Keratinocyte (primary cell): Measurements from ENCODE around the gene TACC2. TPM values are rescaled to one million over a fixed set of nuclear protein-coding genes. Genes with fewer than 3 reads are reported as not detected.

Experiments used
- DNase-seq: peaks from one replicate; pipeline ENCODE4 v3.0.0-alpha.2; 2011; ENCODE audit warnings: low read depth, missing footprints, low spot score
- FAIRE-seq: peaks from 2 replicates; lab custom pipeline; 2011; peaks lifted over from hg19 to GRCh38; lab: Jason Lieb, UNC
- H2AFZ ChIP-seq: 2 replicates; pipeline ENCODE4 v1.6.0; 2012; ENCODE audit warnings: low read length, control low read depth, inconsistent platforms; ENCODE audit not compliant: control insufficient read depth
- H3K27ac ChIP-seq: 2 replicates; pipeline ENCODE4 v1.5.1; 2011; ENCODE audit warnings: low read length; ENCODE audit not compliant: control insufficient read depth, insufficient read depth
- H3K27me3 ChIP-seq: 3 replicates; pipeline ENCODE4 v1.6.0; 2011; ENCODE audit warnings: low read length; ENCODE audit not compliant: control insufficient read depth, insufficient read depth; ENCODE audit errors: extremely low read depth
- H3K36me3 ChIP-seq, 2 experiments: 2 replicates in 1 of 2; 3 replicates in 1 of 2; pipeline ENCODE4 v1.5.1; 2011; ENCODE audit warnings: low read length in 2 of 2, mild to moderate bottlenecking in 1 of 2; ENCODE audit not compliant: control insufficient read depth in 2 of 2, insufficient read depth in 2 of 2; ENCODE audit errors: extremely low read depth in 1 of 2
- H3K4me1 ChIP-seq: 3 replicates; pipeline ENCODE4 v1.5.1; 2011; ENCODE audit warnings: low read length; ENCODE audit not compliant: control insufficient read depth, insufficient read depth; ENCODE audit errors: extremely low read depth
- H3K4me2 ChIP-seq: 3 replicates; pipeline ENCODE4 v1.6.0; 2011; ENCODE audit warnings: low read depth, low read length; ENCODE audit not compliant: control insufficient read depth, insufficient read depth; ENCODE audit errors: extremely low read depth
- H3K4me3 ChIP-seq, 3 experiments: fragments of 200-600 bp in 1 of 3; sonication (generic) in 1 of 3; 2 replicates in 2 of 3; 3 replicates in 1 of 3; pipeline ENCODE4 v1.5.1; 2011 to 2016; ENCODE audit warnings: low read length in 3 of 3, mild to moderate bottlenecking in 3 of 3, control low read depth in 2 of 3, inconsistent platforms in 1 of 3, low read depth in 1 of 3, mixed read lengths in 1 of 3, mixed run types in 1 of 3, moderate library complexity in 1 of 3; ENCODE audit not compliant: control insufficient read depth in 2 of 3, insufficient read depth in 2 of 3; ENCODE audit errors: extremely low read depth in 1 of 3
- H3K79me2 ChIP-seq: 2 replicates; pipeline ENCODE4 v1.6.0; 2012; ENCODE audit warnings: low read length; ENCODE audit not compliant: control insufficient read depth, insufficient read depth
- H3K9ac ChIP-seq: 3 replicates; pipeline ENCODE4 v1.6.0; 2011; ENCODE audit warnings: low read length; ENCODE audit not compliant: control insufficient read depth, insufficient read depth; ENCODE audit errors: extremely low read depth
- H3K9me1 ChIP-seq: 3 replicates; pipeline ENCODE4 v1.6.0; 2011; ENCODE audit warnings: low read length; ENCODE audit not compliant: control insufficient read depth, insufficient read depth; ENCODE audit errors: extremely low read depth
- H3K9me3 ChIP-seq: 2 replicates; pipeline ENCODE4 v1.5.1; 2012; ENCODE audit warnings: low read depth, low read length; ENCODE audit not compliant: control insufficient read depth
- H4K20me1 ChIP-seq: 3 replicates; pipeline ENCODE4 v1.6.0; 2011; ENCODE audit warnings: low read length; ENCODE audit not compliant: control insufficient read depth, insufficient read depth; ENCODE audit errors: extremely low read depth
- EZH2 ChIP-seq: IDR thresholded peaks from one replicate; pipeline ENCODE4 v1.6.1; 2012; ENCODE audit warnings: inconsistent platforms, mild to moderate bottlenecking, low read length, moderate library complexity
- dilution Hi-C: fragments of 300-500 bp; cut with MboI; formaldehyde crosslinking; loops from one replicate; pipeline ENCODE4 v1.7.0; 2020; ENCODE audit warnings: low sequenced_read_pairs; ENCODE audit not compliant: extremely low pct_ligation_motif_present
- polyA plus RNA-seq, 5 experiments: library from polyadenylated mRNA; depleted of rRNA in 3 of 5; stranded (reverse) in 3 of 5; stranded (forward) in 1 of 5; unstranded in 1 of 5; fragments of >200 nt; gene quantifications; 1 replicate in 1 of 5; 2 replicates in 3 of 5; 3 replicates in 1 of 5; pipeline versions ENCODE4 v1.2.1 to v1.2.3, GENCODE V29; 2011 to 2012; ENCODE audit warnings: missing spikeins in 2 of 5, low read depth in 1 of 5, low replicate concordance in 1 of 5
- TF ChIP-seq, protein P1 (sequence below), 3 experiments: IDR thresholded peaks in 1 of 3; conservative IDR thresholded peaks in 1 of 3; optimal IDR thresholded peaks in 1 of 3; 2 replicates in 2 of 3; 3 replicates in 1 of 3; pipeline versions ENCODE3 to v1.5.1; 2011; ENCODE audit warnings: low read length in 3 of 3, mild to moderate bottlenecking in 3 of 3, moderate library complexity in 2 of 3, control low read depth in 1 of 3, inconsistent platforms in 1 of 3; ENCODE audit not compliant: insufficient read depth in 2 of 3; ENCODE audit errors: extremely low read depth in 1 of 3

The TACC2 gene
- polyA plus RNA-seq, 1 donor (not counting 4 experiments of a cell fraction or from before 2014, with no cell fraction given) = 12.8 TPM

GRCh38 chr10:122144199-122144598 lies 155.2 kb downstream of the TACC2 start:
- dilution Hi-C loops = no loop called here
- Histone ChIP-seq H2AFZ (no peak overlapping the region), H3K9ac (no peak overlapping the region), H3K4me3 (no peak overlapping the region), H3K36me3 (peaks cover 11 to 19% of the 10 kb centered on the region in 2 experiments), H3K27me3 (no peaks in the 10 kb centered on the region), H3K9me1 (peaks cover 8% of the 10 kb centered on the region), H4K20me1 (peaks cover 4% of the 10 kb centered on the region), H3K79me2 (no peaks in the 10 kb centered on the region), H3K4me1 (peaks cover 36% of the 10 kb centered on the region), H3K4me2 (no peak overlapping the region), H3K9me3 (peaks cover 3% of the 10 kb centered on the region), H3K27ac (no peak overlapping the region)
- no peak for FAIRE-seq
- DNase-seq = no peak
- TF ChIP-seq, protein P1, sequence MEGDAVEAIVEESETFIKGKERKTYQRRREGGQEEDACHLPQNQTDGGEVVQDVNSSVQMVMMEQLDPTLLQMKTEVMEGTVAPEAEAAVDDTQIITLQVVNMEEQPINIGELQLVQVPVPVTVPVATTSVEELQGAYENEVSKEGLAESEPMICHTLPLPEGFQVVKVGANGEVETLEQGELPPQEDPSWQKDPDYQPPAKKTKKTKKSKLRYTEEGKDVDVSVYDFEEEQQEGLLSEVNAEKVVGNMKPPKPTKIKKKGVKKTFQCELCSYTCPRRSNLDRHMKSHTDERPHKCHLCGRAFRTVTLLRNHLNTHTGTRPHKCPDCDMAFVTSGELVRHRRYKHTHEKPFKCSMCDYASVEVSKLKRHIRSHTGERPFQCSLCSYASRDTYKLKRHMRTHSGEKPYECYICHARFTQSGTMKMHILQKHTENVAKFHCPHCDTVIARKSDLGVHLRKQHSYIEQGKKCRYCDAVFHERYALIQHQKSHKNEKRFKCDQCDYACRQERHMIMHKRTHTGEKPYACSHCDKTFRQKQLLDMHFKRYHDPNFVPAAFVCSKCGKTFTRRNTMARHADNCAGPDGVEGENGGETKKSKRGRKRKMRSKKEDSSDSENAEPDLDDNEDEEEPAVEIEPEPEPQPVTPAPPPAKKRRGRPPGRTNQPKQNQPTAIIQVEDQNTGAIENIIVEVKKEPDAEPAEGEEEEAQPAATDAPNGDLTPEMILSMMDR (optimal IDR thresholded peaks at IDR 0.05 in 1 of 3, IDR thresholded peaks at IDR 0.05 in 1 of 3, conservative IDR thresholded peaks at IDR 0.05 in 1 of 3; ENCODE audit: extremely low read depth in 1 of 3, insufficient read depth in 2 of 3, low read length in 3 of 3) = no peak
- TF ChIP-seq EZH2 = no peak

GRCh38 chr10:122145113-122145512 lies 156.2 kb downstream of the TACC2 start:
- no peak for TF ChIP-seq EZH2
- TF ChIP-seq, protein P1 (optimal IDR thresholded peaks at IDR 0.05 in 1 of 3, IDR thresholded peaks at IDR 0.05 in 1 of 3, conservative IDR thresholded peaks at IDR 0.05 in 1 of 3; ENCODE audit: extremely low read depth in 1 of 3, insufficient read depth in 2 of 3, low read length in 3 of 3) = no peak
- Histone ChIP-seq H3K4me2 (no peak overlapping the region), H3K4me1 (peaks cover 34% of the 10 kb centered on the region), H3K9me3 (peaks cover 3% of the 10 kb centered on the region), H2AFZ (no peak overlapping the region), H4K20me1 (peaks cover 4% of the 10 kb centered on the region), H3K9me1 (peaks cover 8% of the 10 kb centered on the region), H3K79me2 (no peaks in the 10 kb centered on the region), H3K9ac (no peak overlapping the region), H3K4me3 (no peak overlapping the region), H3K36me3 (peaks cover 11 to 22% of the 10 kb centered on the region in 2 experiments), H3K27me3 (no peaks in the 10 kb centered on the region), H3K27ac (no peak overlapping the region)
- DNase-seq (no peak), FAIRE-seq (no peak)
- dilution Hi-C loops = no loop called here
